HG02943 (cell line): ENCODE results near the gene STS.

Experiments
- ATAC-seq: cut with Tn5 transposase; IDR thresholded peaks from one replicate; pipeline ENCODE4 v1.9.1; 2021; ENCODE audit warnings: mild to moderate bottlenecking, low read depth, moderate library complexity; ENCODE audit not compliant: unreplicated experiment

STS gene

GRCh38 chrX:7147413-7147977, at the start of gene STS:
STS (plus strand) TSS chrX:7147712; CDS start chrX:7253200, 105,488 bp downstream.
- peak; percentile 42 for ATAC-seq

GRCh38 chrX:7100022-7100421, 47.5 kb upstream of the STS start:
- no peak for ATAC-seq

GRCh38 chrX:7102119-7102518, 45.4 kb upstream of the STS start:
- no peak for ATAC-seq

- no peak for ATAC-seq
These were observed 40.9 kb upstream of the STS start for GRCh38 chrX:7106649-7107048.

GRCh38 chrX:7108030-7108429, 39.5 kb upstream of the STS start:
- ATAC-seq = no peak

GRCh38 chrX:7109049-7109531, 38.4 kb upstream of the STS start:
- ATAC-seq = no peak

- peak; percentile 74 for ATAC-seq
These were observed 37.4 kb upstream of the STS start for GRCh38 chrX:7109838-7110793.

GRCh38 chrX:7110821-7111276, 36.7 kb upstream of the STS start:
- ATAC-seq = peak; percentile 37

GRCh38 chrX:7111518-7111917, 36.0 kb upstream of the STS start:
- ATAC-seq = no peak

GRCh38 chrX:7112071-7112470, 35.4 kb upstream of the STS start:
- no peak for ATAC-seq

- peak; percentile 76 for ATAC-seq
These were observed 32.0 kb upstream of the STS start for GRCh38 chrX:7115557-7115956.

- ATAC-seq = no peak
These were observed 31.4 kb upstream of the STS start for GRCh38 chrX:7116081-7116480.

GRCh38 chrX:7117587-7117986, 29.9 kb upstream of the STS start:
- ATAC-seq = peak; percentile 29

GRCh38 chrX:7119950-7120877, 27.3 kb upstream of the STS start:
- no peak for ATAC-seq

- no peak for ATAC-seq
These were observed 26.7 kb upstream of the STS start for GRCh38 chrX:7120878-7121219.

- ATAC-seq = no peak
These were observed 20.5 kb upstream of the STS start for GRCh38 chrX:7127056-7127455.

GRCh38 chrX:7131621-7132020, 15.9 kb upstream of the STS start:
- no peak for ATAC-seq

- ATAC-seq = peak; percentile 66
These were observed 15.0 kb upstream of the STS start for GRCh38 chrX:7132335-7133049.

GRCh38 chrX:7133050-7133440, 14.5 kb upstream of the STS start:
- ATAC-seq = peak; percentile 7

GRCh38 chrX:7134981-7135380, 12.5 kb upstream of the STS start:
- ATAC-seq = no peak
